Tibial nerve (tissue), 4 donors: ENCODE results near the gene PTCHD1. TPM values are rescaled to one million over a fixed set of nuclear protein-coding genes. Genes with fewer than 3 reads are reported as not detected.

Source experiments
- DNase-seq, 2 donors: peaks; one replicate each; pipeline ENCODE4 v3.0.0-alpha.2; 2019; ENCODE audit warnings: low spot score in 2 of 2
- H3K27ac ChIP-seq, 4 donors: fragments of 200-600 bp; sonication (generic) in 3 of 4; one replicate each; pipeline ENCODE4 v1.5.1; 2017 to 2019; ENCODE audit warnings: mild to moderate bottlenecking in 1 of 4
- H3K27me3 ChIP-seq, 2 donors: fragments of 200-600 bp; sonication (generic) in 1 of 2; one replicate each; pipeline versions ENCODE4 v1.5.1 to v1.6.0; 2017 to 2019
- H3K36me3 ChIP-seq, 3 donors: fragments of 200-600 bp; sonication (generic); one replicate each; pipeline ENCODE4 v1.5.1; 2018 to 2019
- H3K4me1 ChIP-seq, 4 donors: fragments of 200-600 bp; sonication (generic) in 3 of 4; one replicate each; pipeline ENCODE4 v1.5.1; 2017 to 2019
- H3K4me3 ChIP-seq, 4 donors: fragments of 200-600 bp; sonication (generic) in 3 of 4; one replicate each; pipeline ENCODE4 v1.5.1; 2017 to 2019; ENCODE audit warnings: mild to moderate bottlenecking in 1 of 4, moderate library complexity in 1 of 4
- H3K9me3 ChIP-seq, 4 donors: fragments of 200-600 bp; sonication (generic) in 3 of 4; one replicate each; pipeline ENCODE4 v1.5.1; 2017 to 2019
- EP300 ChIP-seq, 2 donors: sonication (generic); formaldehyde crosslinking; IDR thresholded peaks; one replicate each; pipeline ENCODE4 v1.6.1; 2017; ENCODE audit warnings: antibody characterized with exemption in 2 of 2, mild to moderate bottlenecking in 1 of 2
- POLR2A ChIP-seq, 2 donors: fragments of 450-650 bp; IDR thresholded peaks; one replicate each; pipeline ENCODE4 v1.6.1; 2017; ENCODE audit warnings: antibody characterized with exemption in 2 of 2, mild to moderate bottlenecking in 2 of 2, moderate library complexity in 2 of 2
- WGBS, 2 donors: methylation state at CpG; one replicate each; pipeline ENCODE4 v1.1.5; 2018; 5-methylcytosine and 5-hydroxymethylcytosine counted together
- total RNA-seq, 4 donors: library from RNA; depleted of rRNA; stranded (reverse); fragments of >200 nt; gene quantifications; one replicate each; pipeline ENCODE4 v1.1.0, GENCODE V29; 2016
- TF ChIP-seq, protein P1 (sequence below), 5 experiments: fragments of 200-600 bp in 3 of 5; fragments of 450-650 bp in 2 of 5; sonication (generic) in 3 of 5; IDR thresholded peaks; one replicate each; pipeline ENCODE4 v1.5.1; 2016 to 2019; ENCODE audit warnings: antibody characterized with exemption in 5 of 5, mild to moderate bottlenecking in 3 of 5, moderate library complexity in 2 of 5

The PTCHD1 gene
- total RNA-seq, 4 donors from 2014 or later, result under 0.01 to 0.59 (median under 0.01) TPM; not detected in 1

DNA sequence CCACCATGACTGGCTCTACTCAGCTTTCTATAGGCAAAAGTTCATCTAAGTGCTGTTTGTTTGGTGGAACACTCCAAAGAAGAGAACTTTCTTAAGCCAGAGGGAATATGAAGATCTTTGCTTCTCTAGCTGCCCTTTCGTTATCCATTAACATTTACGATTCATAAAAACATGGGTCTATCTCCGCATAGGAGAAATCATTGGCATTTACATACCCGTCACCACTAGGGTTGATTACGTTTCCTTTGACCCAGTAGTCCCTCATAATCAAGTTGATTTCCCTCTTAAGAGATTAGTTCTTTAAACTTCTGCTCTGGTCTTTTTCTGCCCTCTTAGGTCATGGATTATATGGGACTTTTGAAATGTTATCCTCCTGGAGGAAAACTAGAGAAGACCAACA lies 57.5 kb downstream of the PTCHD1 start:
- Histone ChIP-seq H3K36me3 (no peaks in the 10 kb centered on the region), H3K4me1 (no peaks in the 10 kb centered on the region), H3K9me3 (no peaks in the 10 kb centered on the region), H3K4me3 (no peak overlapping the region), H3K27ac (no peak overlapping the region), H3K27me3 (no peaks in the 10 kb centered on the region)
- DNase-seq, result no peak
- TF ChIP-seq, protein P1, sequence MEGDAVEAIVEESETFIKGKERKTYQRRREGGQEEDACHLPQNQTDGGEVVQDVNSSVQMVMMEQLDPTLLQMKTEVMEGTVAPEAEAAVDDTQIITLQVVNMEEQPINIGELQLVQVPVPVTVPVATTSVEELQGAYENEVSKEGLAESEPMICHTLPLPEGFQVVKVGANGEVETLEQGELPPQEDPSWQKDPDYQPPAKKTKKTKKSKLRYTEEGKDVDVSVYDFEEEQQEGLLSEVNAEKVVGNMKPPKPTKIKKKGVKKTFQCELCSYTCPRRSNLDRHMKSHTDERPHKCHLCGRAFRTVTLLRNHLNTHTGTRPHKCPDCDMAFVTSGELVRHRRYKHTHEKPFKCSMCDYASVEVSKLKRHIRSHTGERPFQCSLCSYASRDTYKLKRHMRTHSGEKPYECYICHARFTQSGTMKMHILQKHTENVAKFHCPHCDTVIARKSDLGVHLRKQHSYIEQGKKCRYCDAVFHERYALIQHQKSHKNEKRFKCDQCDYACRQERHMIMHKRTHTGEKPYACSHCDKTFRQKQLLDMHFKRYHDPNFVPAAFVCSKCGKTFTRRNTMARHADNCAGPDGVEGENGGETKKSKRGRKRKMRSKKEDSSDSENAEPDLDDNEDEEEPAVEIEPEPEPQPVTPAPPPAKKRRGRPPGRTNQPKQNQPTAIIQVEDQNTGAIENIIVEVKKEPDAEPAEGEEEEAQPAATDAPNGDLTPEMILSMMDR (IDR thresholded peaks at IDR 0.05), result no peak
- no peak for TF ChIP-seq EP300 (IDR thresholded peaks at IDR 0.05)
- no peak for TF ChIP-seq POLR2A (IDR thresholded peaks at IDR 0.05)
- WGBS, 2 donors, result 85 to 90% methylated on average over 5 of the region's 5 CpGs

DNA sequence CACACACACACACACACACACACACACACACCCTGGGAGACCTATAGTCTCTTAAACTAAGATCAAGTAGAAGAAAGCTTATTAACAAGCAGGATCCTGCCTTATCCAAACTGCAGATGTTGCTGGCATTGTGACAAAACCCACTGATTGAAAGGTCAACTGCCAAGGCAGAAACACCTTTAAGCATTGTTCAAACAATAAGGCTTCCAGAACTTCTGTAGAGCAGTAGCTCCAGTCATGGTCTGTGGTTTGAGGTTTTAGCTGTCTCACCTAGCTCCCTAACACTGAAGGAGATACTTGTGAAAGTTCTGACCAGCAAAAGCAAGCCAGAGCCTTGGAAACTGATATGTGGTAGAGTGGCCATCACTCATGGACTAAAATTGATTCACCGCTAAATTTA lies 59.8 kb downstream of the PTCHD1 start:
- H3K4me3 ChIP-seq, result no peak overlapping the region
- 96 to 100% methylated on average over 1 of the region's 1 CpG for WGBS, 2 donors
- no peaks in the 10 kb centered on the region for H3K27me3 ChIP-seq
- no peaks in the 10 kb centered on the region for H3K9me3 ChIP-seq
- TF ChIP-seq EP300 (IDR thresholded peaks at IDR 0.05), result no peak
- TF ChIP-seq, protein P1 (IDR thresholded peaks at IDR 0.05), result no peak
- DNase-seq, result no peak
- H3K27ac ChIP-seq, result no peak overlapping the region
- H3K36me3 ChIP-seq, result no peaks in the 10 kb centered on the region
- no peaks in the 10 kb centered on the region for H3K4me1 ChIP-seq

DNA sequence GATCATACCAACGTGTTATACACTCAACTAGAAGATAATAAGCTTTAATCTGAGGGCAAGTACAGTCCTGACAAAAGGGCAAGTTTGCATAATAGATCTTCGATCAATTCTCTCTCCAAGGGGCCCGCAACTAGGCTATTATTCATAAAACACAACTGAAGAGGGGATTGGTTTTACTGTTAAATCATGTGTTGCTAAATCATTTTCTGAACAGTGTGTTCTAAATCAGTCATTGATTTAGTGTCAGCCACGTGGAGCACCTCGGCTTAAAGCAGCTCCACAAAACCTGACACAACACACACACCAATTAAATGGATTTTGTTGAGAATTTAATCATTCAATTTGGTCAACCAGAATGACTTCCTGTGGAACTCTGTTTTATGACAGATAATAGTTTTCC lies 61.6 kb downstream of the PTCHD1 start:
- 66 to 80% methylated on average over 4 to 5 of the region's 5 CpGs for WGBS, 2 donors
- TF ChIP-seq EP300 (IDR thresholded peaks at IDR 0.05) (no peak), POLR2A (IDR thresholded peaks at IDR 0.05) (no peak)
- TF ChIP-seq, protein P1 (IDR thresholded peaks at IDR 0.05), result no peak

DNA sequence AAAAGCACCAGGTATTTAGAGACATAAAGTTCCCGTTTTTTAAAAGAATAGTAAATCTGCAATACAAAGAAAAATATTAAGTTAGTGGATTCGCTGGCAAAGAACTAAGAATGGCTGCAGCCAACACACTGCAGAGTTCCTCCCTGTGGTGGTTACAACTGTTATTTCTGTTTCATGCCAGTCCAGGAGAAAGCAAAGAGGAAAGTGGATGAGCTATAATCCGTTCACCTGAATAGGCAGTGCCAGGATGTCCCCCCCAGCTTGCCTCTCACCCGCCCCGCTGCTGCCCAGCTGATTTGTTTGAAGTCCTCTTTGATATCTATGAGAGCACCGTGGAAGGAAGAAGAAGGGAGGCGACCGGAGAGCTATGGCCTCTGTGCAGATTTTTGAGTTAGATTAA lies 63.9 kb downstream of the PTCHD1 start:
- TF ChIP-seq POLR2A (IDR thresholded peaks at IDR 0.05) (no peak), EP300 (IDR thresholded peaks at IDR 0.05) (no peak)
- TF ChIP-seq, protein P1 (IDR thresholded peaks at IDR 0.05), result no peak
- Histone ChIP-seq H3K4me3 (no peak overlapping the region), H3K27me3 (no peaks in the 10 kb centered on the region), H3K36me3 (no peaks in the 10 kb centered on the region), H3K4me1 (no peaks in the 10 kb centered on the region), H3K27ac (no peak overlapping the region), H3K9me3 (no peaks in the 10 kb centered on the region)
- DNase-seq, result no peak
- 70 to 81% methylated on average over 8 of the region's 8 CpGs for WGBS, 2 donors

More for the DNA sequence above, 61.6 kb downstream of the PTCHD1 start:
- Histone ChIP-seq H3K9me3 (no peaks in the 10 kb centered on the region), H3K4me1 (no peaks in the 10 kb centered on the region), H3K27me3 (no peaks in the 10 kb centered on the region), H3K36me3 (no peaks in the 10 kb centered on the region), H3K4me3 (no peak overlapping the region), H3K27ac (no peak overlapping the region)
- DNase-seq, result no peak

DNA sequence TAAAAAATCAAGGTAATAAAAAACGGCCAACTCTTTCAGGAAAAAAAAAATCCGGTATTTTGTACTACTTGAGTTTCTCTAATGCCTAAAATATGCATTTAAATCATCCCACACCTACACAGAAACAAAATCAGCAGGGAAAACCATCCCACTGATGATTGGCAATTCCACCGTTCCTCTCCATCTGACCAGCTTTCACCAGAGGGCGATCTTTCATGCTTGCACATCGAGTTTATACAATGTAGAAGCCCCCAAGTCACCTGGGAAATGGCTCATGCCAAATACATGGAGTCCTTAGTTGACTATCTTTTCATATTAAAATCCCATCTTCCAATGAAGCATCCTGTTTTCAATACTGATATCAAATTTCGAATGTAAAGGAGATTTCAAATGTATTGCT lies 69.2 kb downstream of the PTCHD1 start:
- TF ChIP-seq, protein P1 (IDR thresholded peaks at IDR 0.05), result no peak
- no peak for TF ChIP-seq POLR2A (IDR thresholded peaks at IDR 0.05)
- WGBS, 2 donors, result 42 to 58% methylated on average over 6 of the region's 6 CpGs
- no peak overlapping the region for H3K4me3 ChIP-seq
- no peaks in the 10 kb centered on the region for H3K9me3 ChIP-seq
- no peaks in the 10 kb centered on the region for H3K27me3 ChIP-seq
- H3K4me1 ChIP-seq, result no peaks in the 10 kb centered on the region
- H3K27ac ChIP-seq, result no peak overlapping the region
- no peaks in the 10 kb centered on the region for H3K36me3 ChIP-seq
- no peak for DNase-seq
